ENCODE data around the gene CTU2. TPM values are rescaled to one million over a fixed set of nuclear protein-coding genes. Genes with fewer than 3 reads are reported as not detected.

The CTU2 gene
- total RNA-seq, 2 donors from 2014 or later = 5.7 to 10.2 TPM

GRCh38 chr16:88713568-88714419 is 7.5 kb downstream of the CTU2 start:
- H3K4me1 ChIP-seq = no peaks in the 10 kb centered on the region
- peaks cover 10 to 28% of the 10 kb centered on the region in 2 donors for H3K36me3 ChIP-seq (replicated peaks in 1 of 2; ENCODE audit: insufficient read depth in 1 of 2, low read depth in 2 of 2)
- intact Hi-C loops (cut with DNase I) = no loop called here
- H3K27ac ChIP-seq = no peak overlapping the region
- no peak for TF ChIP-seq CTCF (IDR thresholded peaks at IDR 0.05)
- no peak for TF ChIP-seq POLR2A (IDR thresholded peaks at IDR 0.05)
- H3K4me3 ChIP-seq = no peak overlapping the region
- DNase-seq (no peak), ATAC-seq (no peak)
- H3K9me3 ChIP-seq = no peaks in the 10 kb centered on the region
- no peaks in the 10 kb centered on the region for H3K27me3 ChIP-seq
- 78 to 86% methylated on average over 12 to 24 of the region's 30 CpGs for WGBS, 2 donors

- Histone ChIP-seq H3K4me3 (no peak overlapping the region), H3K4me1 (no peaks in the 10 kb centered on the region), H3K36me3 (replicated peaks in 1 of 2; ENCODE audit: insufficient read depth in 1 of 2, low read depth in 2 of 2) (peaks cover 10 to 29% of the 10 kb centered on the region in 2 donors), H3K27me3 (no peaks in the 10 kb centered on the region), H3K9me3 (no peaks in the 10 kb centered on the region), H3K27ac (no peak overlapping the region)
- DNase-seq = no peak
- TF ChIP-seq CTCF (IDR thresholded peaks at IDR 0.05) = no peak
- intact Hi-C loops (cut with DNase I) = no loop called here
- WGBS, 2 donors = 89 to 91% methylated on average over 17 to 37 of the region's 42 CpGs
- no peak for ATAC-seq
Measured at GRCh38 chr16:88714420-88715302, 8.4 kb downstream of the CTU2 start.

DNA sequence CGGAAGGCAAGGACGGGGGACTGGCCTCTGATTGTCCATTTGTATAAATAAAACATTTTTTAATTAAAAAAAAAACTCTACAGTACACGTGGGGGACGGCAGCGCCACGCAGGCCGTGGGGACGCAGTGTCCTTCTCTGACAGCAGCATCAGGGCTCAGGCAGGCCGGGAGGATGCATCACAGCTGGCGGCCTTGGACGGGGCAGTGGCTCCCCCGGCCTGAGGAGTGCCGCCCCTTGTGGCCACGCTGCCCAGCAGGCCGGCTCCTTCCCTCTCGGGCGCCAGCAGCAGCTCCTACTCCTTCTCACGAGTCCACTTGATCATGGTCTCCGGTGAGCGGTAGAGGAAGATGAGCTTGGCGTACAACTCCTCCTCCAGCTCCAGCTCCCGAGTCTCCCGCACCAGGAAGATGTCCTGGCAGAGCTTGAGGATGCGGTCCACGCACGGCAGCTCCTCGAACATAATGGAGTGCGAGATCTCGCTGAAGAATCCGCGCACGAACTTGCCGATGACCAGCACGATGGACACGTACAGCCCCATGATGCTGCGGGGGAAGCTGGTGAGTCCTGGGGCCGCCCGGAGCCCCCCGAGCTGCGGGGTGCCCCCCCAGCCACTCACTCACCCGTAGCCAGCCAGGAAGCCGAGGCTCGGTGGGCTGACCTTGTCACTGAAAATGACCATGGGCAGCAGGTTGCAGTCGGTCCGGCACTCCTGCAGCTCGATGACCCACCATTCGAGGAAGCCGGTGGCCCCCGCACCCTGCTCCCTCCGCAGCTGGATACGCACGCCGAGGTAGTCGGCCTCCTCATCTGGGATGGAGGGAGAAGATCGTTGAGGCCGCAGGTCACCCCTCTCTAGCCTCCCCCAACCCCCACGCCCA is 9.2 kb downstream of the CTU2 start:
- Histone ChIP-seq H3K4me3 (no peak overlapping the region), H3K9me3 (no peaks in the 10 kb centered on the region), H3K36me3 (replicated peaks in 1 of 2; ENCODE audit: insufficient read depth in 1 of 2, low read depth in 2 of 2) (peaks cover 10 to 30% of the 10 kb centered on the region in 2 donors), H3K27me3 (no peaks in the 10 kb centered on the region), H3K4me1 (no peaks in the 10 kb centered on the region), H3K27ac (no peak overlapping the region)
- intact Hi-C loops (cut with DNase I) = no loop called here
- WGBS, 2 donors = 92 to 98% methylated on average over 18 to 53 of the region's 57 CpGs
- TF ChIP-seq CTCF (IDR thresholded peaks at IDR 0.05) = no peak
- TF ChIP-seq POLR2A (IDR thresholded peaks at IDR 0.05) = no peak
- DNase-seq (no peak), ATAC-seq (no peak)

DNA sequence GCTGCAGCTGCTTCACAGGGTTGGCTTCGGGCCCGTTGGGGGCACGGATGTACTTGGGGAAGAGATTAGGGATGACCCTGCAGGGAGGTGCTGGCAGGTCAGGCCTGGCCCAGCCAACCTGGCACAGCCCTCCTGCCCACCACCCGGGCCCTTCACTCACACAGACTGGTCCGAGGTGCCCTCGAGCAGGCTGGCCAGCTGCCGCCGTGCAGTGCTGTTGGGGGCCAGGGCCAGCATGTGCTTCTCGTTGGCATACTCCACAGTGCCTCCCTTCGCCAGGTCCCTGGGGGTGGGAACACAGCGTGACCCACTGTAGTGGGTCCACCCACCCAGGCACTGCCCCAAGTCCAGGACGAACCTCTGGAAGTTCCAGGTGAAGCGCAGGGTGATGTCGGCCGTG is 9.9 kb downstream of the CTU2 start:
- Histone ChIP-seq H3K9me3 (no peaks in the 10 kb centered on the region), H3K27me3 (no peaks in the 10 kb centered on the region), H3K4me1 (no peaks in the 10 kb centered on the region), H3K4me3 (no peak overlapping the region), H3K27ac (no peak overlapping the region), H3K36me3 (replicated peaks in 1 of 2; ENCODE audit: insufficient read depth in 1 of 2, low read depth in 2 of 2) (peaks cover 10 to 30% of the 10 kb centered on the region in 2 donors)
- DNase-seq = no peak
- ATAC-seq = no peak
- TF ChIP-seq POLR2A (IDR thresholded peaks at IDR 0.05) (no peak), CTCF (IDR thresholded peaks at IDR 0.05) (no peak)
- intact Hi-C loops (cut with DNase I) = no loop called here
- WGBS, 2 donors = 92% methylated on average over 14 of the region's 15 CpGs; no CpG with 5 or more reads in 1 of the 2 donors
